Subcutaneous adipose tissue (tissue), 4 donors: ENCODE measurements around the gene RS1. TPM values are rescaled to one million over a fixed set of nuclear protein-coding genes. Genes with fewer than 3 reads are reported as not detected.

Experiments used
- CTCF ChIP-seq: fragments of 450-650 bp; IDR thresholded peaks from one replicate; pipeline ENCODE4 v1.5.1; 2016; ENCODE audit warnings: low read depth, mild to moderate bottlenecking, control low read depth, antibody characterized with exemption, moderate library complexity
- total RNA-seq, 4 donors: library from RNA; depleted of rRNA; stranded (reverse); fragments of >200 nt; gene quantifications; one replicate each; pipeline ENCODE4 v1.1.0, GENCODE V29; 2016

The RS1 gene
- total RNA-seq, 4 donors from 2014 or later: 0.16 TPM; not detected in 3

- no peak for TF ChIP-seq CTCF
Measured at GRCh38 chrX:18698737-18699650, 27.1 kb upstream of the RS1 start.

GRCh38 chrX:18696653-18697052, 24.7 kb upstream of the RS1 start:
- no peak for TF ChIP-seq CTCF

GRCh38 chrX:18692541-18692940, 20.6 kb upstream of the RS1 start:
- TF ChIP-seq CTCF: no peak

- TF ChIP-seq CTCF: no peak
Measured at GRCh38 chrX:18691431-18691830, 19.5 kb upstream of the RS1 start.

GRCh38 chrX:18687856-18688495, 16.1 kb upstream of the RS1 start:
- TF ChIP-seq CTCF: no peak

GRCh38 chrX:18682979-18683387, 11.1 kb upstream of the RS1 start:
- TF ChIP-seq CTCF: no peak

- TF ChIP-seq CTCF: no peak
Measured at GRCh38 chrX:18681996-18682395, 10.1 kb upstream of the RS1 start.
